ENCODE results near the gene CDC20. TPM values are rescaled to one million over a fixed set of nuclear protein-coding genes. Genes with fewer than 3 reads are reported as not detected.

Gene CDC20
- total RNA-seq, 1 experiment from 2014 or later, result 134 TPM

DNA sequence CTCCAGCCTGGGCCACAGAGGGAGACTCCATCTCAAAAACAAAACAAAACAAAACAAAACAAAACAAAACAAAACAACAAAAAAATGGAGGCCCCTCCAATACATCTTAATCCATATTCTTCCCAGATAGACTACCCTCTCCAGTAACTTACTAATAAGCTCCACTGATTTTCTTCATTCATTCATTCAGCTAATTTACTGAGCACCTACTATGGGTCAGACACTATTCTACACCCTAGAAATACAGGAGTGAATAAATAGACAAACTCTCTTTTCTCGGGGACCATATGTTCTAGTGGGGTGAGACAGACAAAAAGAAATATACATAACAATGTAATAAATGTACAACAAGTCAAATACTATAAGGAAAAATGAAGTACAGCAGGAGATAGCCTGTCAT lies 7.8 kb upstream of the CDC20 start:
- no peak overlapping the region for H3K27ac Mint-ChIP-seq (ENCODE audit: unreplicated experiment)
- peaks cover 15% of the 10 kb centered on the region for H3K36me3 Mint-ChIP-seq (ENCODE audit: insufficient read depth, unreplicated experiment)
- H3K27me3 Mint-ChIP-seq (ENCODE audit: unreplicated experiment), result no peaks in the 10 kb centered on the region
- CTCF ChIA-PET, result no interaction called here
- intact Hi-C loops (cut with micrococcal nuclease; ENCODE audit: unreplicated experiment), result no loop called here
- H3K9me3 Mint-ChIP-seq (ENCODE audit: low read depth, unreplicated experiment), result no peaks in the 10 kb centered on the region
- peaks cover 35% of the 10 kb centered on the region for H3K4me1 Mint-ChIP-seq (ENCODE audit: low read depth, unreplicated experiment)
- no peak overlapping the region for H3K4me3 Mint-ChIP-seq (ENCODE audit: low read depth, unreplicated experiment)
- DNase-seq, result no peak
- TF ChIP-seq, protein P1, sequence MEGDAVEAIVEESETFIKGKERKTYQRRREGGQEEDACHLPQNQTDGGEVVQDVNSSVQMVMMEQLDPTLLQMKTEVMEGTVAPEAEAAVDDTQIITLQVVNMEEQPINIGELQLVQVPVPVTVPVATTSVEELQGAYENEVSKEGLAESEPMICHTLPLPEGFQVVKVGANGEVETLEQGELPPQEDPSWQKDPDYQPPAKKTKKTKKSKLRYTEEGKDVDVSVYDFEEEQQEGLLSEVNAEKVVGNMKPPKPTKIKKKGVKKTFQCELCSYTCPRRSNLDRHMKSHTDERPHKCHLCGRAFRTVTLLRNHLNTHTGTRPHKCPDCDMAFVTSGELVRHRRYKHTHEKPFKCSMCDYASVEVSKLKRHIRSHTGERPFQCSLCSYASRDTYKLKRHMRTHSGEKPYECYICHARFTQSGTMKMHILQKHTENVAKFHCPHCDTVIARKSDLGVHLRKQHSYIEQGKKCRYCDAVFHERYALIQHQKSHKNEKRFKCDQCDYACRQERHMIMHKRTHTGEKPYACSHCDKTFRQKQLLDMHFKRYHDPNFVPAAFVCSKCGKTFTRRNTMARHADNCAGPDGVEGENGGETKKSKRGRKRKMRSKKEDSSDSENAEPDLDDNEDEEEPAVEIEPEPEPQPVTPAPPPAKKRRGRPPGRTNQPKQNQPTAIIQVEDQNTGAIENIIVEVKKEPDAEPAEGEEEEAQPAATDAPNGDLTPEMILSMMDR (IDR thresholded peaks at IDR 0.05; ENCODE audit: unreplicated experiment), result no peak
- no TSS peak for BruUV-seq (replicated peaks)

DNA sequence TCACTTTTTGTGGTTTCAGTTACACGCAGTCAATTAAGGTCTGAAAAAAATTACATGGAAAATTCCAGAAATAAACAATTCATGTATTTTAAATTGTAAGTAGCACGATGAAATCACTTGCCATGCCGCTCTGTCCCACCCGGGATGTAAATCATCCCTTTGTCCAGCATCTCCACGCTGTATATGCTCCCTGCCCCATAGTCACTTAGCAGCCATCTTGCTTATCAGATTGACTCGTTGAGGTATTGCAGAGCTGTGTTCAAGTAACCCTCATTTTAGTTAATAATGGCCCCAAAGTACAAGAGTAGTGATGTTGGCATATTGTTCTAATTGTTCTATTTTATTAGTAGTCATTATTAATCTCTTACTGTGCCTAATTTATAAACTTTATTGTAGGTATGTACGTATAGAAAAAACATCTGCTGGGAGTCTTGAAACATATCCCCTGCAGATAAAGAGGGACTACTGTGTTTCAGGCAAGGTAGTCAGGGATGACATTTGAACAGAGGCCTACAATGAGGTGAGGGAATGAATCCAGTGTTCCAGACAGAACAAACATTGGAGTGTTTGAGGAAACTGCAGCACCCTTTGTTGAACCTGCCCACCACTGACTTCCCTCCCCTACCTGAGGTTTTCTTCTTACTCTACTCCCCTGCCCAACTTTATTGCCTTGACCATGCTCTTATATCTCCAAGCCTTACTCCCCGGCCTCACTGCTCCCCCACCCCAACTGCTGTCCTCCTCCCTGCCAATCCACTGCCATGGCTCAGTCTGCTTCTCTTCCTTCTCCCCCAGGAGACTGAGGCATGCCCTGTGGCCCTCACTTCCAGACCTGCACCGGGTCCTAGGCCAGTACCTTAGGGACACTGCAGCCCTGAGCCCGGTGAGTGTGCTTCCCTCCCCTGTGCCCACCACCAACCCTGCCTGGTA lies 7.1 kb upstream of the CDC20 start:
- Mint-ChIP-seq H3K9me3 (ENCODE audit: low read depth, unreplicated experiment) (no peaks in the 10 kb centered on the region), H3K4me1 (ENCODE audit: low read depth, unreplicated experiment) (peaks cover 32% of the 10 kb centered on the region), H3K27ac (ENCODE audit: unreplicated experiment) (no peak overlapping the region), H3K27me3 (ENCODE audit: unreplicated experiment) (no peaks in the 10 kb centered on the region), H3K4me3 (ENCODE audit: low read depth, unreplicated experiment) (no peak overlapping the region), H3K36me3 (ENCODE audit: insufficient read depth, unreplicated experiment) (peaks cover 15% of the 10 kb centered on the region)
- DNase-seq, result no peak
- TF ChIP-seq, protein P1 (IDR thresholded peaks at IDR 0.05; ENCODE audit: unreplicated experiment), result no peak
- intact Hi-C loops (cut with micrococcal nuclease; ENCODE audit: unreplicated experiment), result no loop called here
- BruUV-seq (replicated peaks), result no TSS peak
- CTCF ChIA-PET, result no interaction called here

DNA sequence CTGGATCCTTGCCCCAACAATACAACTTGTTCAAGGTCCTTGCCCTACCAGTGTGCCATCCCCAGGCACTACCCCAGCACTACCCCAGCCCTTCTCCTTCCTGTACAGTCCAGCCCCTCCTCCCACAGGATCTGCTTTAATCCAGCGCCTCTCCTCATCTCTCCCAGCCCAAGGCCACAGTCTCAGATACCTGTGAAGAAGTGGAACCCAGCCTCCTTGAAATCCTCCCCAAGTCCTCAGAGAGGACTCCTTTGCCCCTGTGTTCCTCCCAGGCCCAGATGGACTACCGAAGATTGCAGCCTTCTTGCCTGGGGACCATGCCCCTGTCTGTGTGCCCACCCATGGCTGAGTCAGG lies 6.5 kb upstream of the CDC20 start:
- H3K9me3 Mint-ChIP-seq (ENCODE audit: low read depth, unreplicated experiment), result no peaks in the 10 kb centered on the region
- CTCF ChIA-PET, result no interaction called here
- no TSS peak for BruUV-seq (replicated peaks)
- no peak for DNase-seq
- H3K4me1 Mint-ChIP-seq (ENCODE audit: low read depth, unreplicated experiment), result peaks cover 25% of the 10 kb centered on the region
- no peak overlapping the region for H3K27ac Mint-ChIP-seq (ENCODE audit: unreplicated experiment)
- H3K36me3 Mint-ChIP-seq (ENCODE audit: insufficient read depth, unreplicated experiment), result peaks cover 15% of the 10 kb centered on the region
- intact Hi-C loops (cut with micrococcal nuclease; ENCODE audit: unreplicated experiment), result no loop called here
- no peaks in the 10 kb centered on the region for H3K27me3 Mint-ChIP-seq (ENCODE audit: unreplicated experiment)
- TF ChIP-seq, protein P1 (IDR thresholded peaks at IDR 0.05; ENCODE audit: unreplicated experiment), result no peak
- no peak overlapping the region for H3K4me3 Mint-ChIP-seq (ENCODE audit: low read depth, unreplicated experiment)

DNA sequence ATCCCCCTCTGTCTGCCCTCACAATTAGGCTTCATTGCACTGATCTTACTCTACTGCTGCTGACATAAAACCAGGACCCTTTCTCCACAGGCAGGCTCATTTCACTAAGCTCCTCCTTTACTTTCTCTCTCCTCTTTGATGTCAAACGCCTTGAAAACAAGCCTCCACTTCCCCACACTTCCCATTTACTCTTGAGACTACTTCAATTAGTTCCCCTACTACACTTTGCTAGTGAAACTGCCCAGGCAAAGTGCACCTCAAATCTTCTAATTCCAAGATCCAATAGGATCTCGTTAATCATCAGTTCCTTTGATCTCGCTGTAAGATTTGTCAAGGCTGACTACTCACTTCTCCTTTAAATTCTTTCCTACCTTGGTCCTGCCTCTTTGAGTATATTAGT lies 5.9 kb upstream of the CDC20 start:
- TF ChIP-seq, protein P1 (IDR thresholded peaks at IDR 0.05; ENCODE audit: unreplicated experiment), result no peak
- CTCF ChIA-PET, result no interaction called here
- peaks cover 20% of the 10 kb centered on the region for H3K4me1 Mint-ChIP-seq (ENCODE audit: low read depth, unreplicated experiment)
- H3K9me3 Mint-ChIP-seq (ENCODE audit: low read depth, unreplicated experiment), result no peaks in the 10 kb centered on the region
- intact Hi-C loops (cut with micrococcal nuclease; ENCODE audit: unreplicated experiment), result no loop called here
- no peaks in the 10 kb centered on the region for H3K27me3 Mint-ChIP-seq (ENCODE audit: unreplicated experiment)
- DNase-seq, result no peak
- no peak overlapping the region for H3K4me3 Mint-ChIP-seq (ENCODE audit: low read depth, unreplicated experiment)
- peaks cover 15% of the 10 kb centered on the region for H3K36me3 Mint-ChIP-seq (ENCODE audit: insufficient read depth, unreplicated experiment)
- BruUV-seq (replicated peaks), result no TSS peak
- no peak overlapping the region for H3K27ac Mint-ChIP-seq (ENCODE audit: unreplicated experiment)
